ENCODE results near the gene SNIP1. TPM values are rescaled to one million over a fixed set of nuclear protein-coding genes. Genes with fewer than 3 reads are reported as not detected.
"Not testable (repeated sequence)": the region's sequence is repeated elsewhere in the genome, so short reads cannot be mapped to it uniquely, and the experiment has no call there.

SNIP1 gene
- polyA plus RNA-seq (2012; ENCODE audit: insufficient read depth, insufficient read length) = 22.9 TPM

DNA sequence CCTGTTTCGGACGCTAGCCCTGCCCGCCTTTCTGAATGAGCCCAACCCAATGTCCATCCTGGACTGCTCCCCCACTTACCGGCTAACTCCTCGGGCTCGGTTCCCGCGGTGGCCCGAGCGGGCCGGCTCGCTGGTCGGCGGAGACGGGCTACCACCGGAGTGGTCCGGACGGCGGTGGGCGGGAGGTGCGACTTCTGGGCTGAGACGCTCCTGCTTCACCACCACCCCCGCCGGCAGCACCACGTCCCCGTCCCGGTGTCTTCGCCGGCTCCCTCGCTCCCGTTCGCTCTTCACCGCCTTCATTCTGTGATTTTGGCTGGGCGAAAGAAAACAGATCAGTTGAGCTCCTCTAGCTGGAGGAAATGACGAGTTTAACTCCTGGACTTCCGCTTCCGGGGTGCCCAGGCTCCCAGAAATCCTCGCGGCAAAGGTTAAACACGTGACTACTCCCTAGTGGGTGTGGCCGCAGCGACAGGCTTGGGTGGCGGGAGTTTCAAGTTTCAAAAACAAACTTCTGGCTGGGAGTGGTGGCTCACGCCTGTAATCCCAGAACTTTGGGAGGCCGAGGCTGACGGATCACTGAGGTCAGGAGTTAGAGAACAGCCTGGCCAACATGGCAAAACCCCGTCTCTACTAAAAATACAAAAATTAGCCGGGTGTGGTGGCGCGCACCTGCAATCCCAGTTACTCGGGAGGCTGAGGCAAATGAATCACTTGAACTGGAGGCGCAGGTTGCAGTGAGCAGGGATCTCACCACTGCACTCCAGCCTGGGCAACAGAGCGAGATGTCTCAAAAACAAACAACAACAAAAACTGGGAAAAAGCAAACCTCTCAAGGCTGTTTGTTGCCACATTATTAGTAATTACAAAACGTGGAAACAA, at the start of gene SNIP1:
Gene SNIP1, minus strand, starts transcription at position 367 of the 882 bp plus-strand sequence. Its CDS starts 64 bp downstream, at position 303.
- peak within 1 kb of the TSS; percentile 99 for H3K4me3 ChIP-seq (ENCODE audit: low read length)
- peak; percentile 87 for DNase-seq (ENCODE audit: low read depth, low spot score)

- no peak for DNase-seq (ENCODE audit: low read depth, low spot score)
- no peak overlapping the region for H3K4me3 ChIP-seq (ENCODE audit: low read length)
Measured at GRCh38 chr1:37602750-37603694, 48.9 kb upstream of the SNIP1 start.

- no peak for DNase-seq (ENCODE audit: low read depth, low spot score)
- H3K4me3 ChIP-seq (ENCODE audit: low read length) = no peak overlapping the region
Measured at GRCh38 chr1:37601441-37601840, 47.3 kb upstream of the SNIP1 start.

- H3K4me3 ChIP-seq (ENCODE audit: low read length) = no peak overlapping the region
- DNase-seq (ENCODE audit: low read depth, low spot score) = no peak
Measured at GRCh38 chr1:37599940-37600339, 45.8 kb upstream of the SNIP1 start.

- peak overlapping the region; percentile 93 for H3K4me3 ChIP-seq (ENCODE audit: low read length)
- DNase-seq (ENCODE audit: low read depth, low spot score) = no peak
Measured at GRCh38 chr1:37596182-37596667, 42.1 kb upstream of the SNIP1 start.

DNA sequence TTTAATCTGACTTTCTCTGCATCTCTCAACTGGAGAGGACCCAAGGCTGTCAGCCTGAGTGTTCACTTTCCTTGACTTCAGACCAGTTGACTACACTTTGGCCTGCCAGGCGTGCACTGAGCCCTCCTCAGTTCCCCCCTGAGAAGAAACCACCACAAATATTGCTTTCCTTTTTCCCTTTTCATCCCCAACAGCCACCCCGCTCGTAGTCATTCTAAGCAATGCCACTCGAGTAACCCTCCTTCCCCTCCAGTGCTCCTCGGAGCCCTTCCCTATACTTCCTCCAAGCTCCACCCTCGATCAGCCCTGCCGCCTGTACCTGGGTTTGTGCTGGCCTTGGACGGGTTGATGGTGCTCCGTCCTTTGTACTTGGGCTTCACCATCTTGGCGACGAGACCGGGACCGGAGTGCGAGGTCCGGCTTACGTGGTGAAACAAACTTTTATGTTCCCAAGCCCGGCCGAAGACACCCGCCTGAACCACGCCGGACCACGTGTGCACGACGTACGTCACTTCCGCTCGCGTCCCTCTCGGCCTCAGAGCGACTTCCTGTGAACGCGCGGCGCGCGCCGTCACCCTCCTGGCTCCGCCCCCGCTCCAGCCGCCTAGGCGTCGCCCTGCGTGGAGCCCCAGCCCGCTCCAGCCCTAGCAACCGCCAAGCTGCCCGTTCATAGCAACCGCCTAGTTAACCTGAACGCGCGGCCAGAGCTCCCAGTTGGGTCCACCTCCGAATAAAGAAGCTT, 41.5 kb upstream of the SNIP1 start, which contains the start of gene GNL2:
Gene GNL2, minus strand, starts transcription at position 498 of the 742 bp plus-strand sequence. Its CDS starts 115 bp downstream, at position 383.
- DNase-seq (ENCODE audit: low read depth, low spot score) = peak; percentile 91
- H3K4me3 ChIP-seq (ENCODE audit: low read length) = peak within 1 kb of the TSS; percentile 93

- H3K4me3 ChIP-seq (ENCODE audit: low read length) = no peak overlapping the region
- DNase-seq (ENCODE audit: low read depth, low spot score) = no peak
Measured at GRCh38 chr1:37593726-37594125, 39.6 kb upstream of the SNIP1 start.

DNA sequence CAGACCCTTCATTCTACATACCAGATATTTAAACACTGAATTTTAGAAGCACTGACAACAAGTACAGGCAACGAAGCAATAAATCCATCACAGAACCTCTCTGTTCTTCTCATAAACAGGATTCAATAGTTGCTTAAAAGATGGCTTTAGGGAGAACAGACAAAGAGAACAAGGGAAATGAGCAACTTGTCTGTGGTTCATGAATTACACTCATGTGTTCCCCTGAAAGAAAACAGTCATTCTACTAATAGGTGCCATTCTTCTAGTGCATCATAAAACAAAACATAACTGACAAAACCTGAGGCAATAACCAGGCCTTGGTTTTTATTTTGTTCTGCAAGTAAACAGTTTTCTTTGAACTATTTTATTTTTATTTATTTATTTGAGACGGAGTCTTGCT, 34.8 kb upstream of the SNIP1 start:
- no peak for DNase-seq (ENCODE audit: low read depth, low spot score)
- H3K4me3 ChIP-seq (ENCODE audit: low read length) = no peak overlapping the region

- H3K4me3 ChIP-seq (ENCODE audit: low read length); DNase-seq (ENCODE audit: low read depth, low spot score): not testable (repeated sequence)
Measured at GRCh38 chr1:37584544-37584943, 30.5 kb upstream of the SNIP1 start.

DNA sequence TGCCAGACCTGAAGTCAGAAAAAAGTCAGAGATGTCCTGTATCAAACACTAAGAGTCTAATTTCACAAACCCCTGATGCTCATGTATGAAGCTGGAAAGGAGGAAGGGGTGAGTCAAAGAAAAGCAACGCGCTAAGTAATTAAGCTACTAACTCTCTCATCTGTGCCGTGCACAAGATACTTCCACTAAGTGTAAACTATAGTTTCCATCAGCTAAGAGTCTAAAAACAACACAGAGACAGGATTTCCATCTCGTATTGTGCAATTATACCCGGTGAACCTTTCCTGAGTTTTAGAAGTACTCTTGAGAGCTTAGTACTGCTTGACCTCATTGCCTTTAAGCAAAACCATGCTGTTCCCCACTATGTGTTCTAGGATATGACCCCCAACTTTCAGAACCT, 21.6 kb upstream of the SNIP1 start:
- no peak for DNase-seq (ENCODE audit: low read depth, low spot score)
- H3K4me3 ChIP-seq (ENCODE audit: low read length) = no peak overlapping the region

- no peak overlapping the region for H3K4me3 ChIP-seq (ENCODE audit: low read length)
- DNase-seq (ENCODE audit: low read depth, low spot score) = no peak
Measured at GRCh38 chr1:37574834-37575480, 20.9 kb upstream of the SNIP1 start.

DNA sequence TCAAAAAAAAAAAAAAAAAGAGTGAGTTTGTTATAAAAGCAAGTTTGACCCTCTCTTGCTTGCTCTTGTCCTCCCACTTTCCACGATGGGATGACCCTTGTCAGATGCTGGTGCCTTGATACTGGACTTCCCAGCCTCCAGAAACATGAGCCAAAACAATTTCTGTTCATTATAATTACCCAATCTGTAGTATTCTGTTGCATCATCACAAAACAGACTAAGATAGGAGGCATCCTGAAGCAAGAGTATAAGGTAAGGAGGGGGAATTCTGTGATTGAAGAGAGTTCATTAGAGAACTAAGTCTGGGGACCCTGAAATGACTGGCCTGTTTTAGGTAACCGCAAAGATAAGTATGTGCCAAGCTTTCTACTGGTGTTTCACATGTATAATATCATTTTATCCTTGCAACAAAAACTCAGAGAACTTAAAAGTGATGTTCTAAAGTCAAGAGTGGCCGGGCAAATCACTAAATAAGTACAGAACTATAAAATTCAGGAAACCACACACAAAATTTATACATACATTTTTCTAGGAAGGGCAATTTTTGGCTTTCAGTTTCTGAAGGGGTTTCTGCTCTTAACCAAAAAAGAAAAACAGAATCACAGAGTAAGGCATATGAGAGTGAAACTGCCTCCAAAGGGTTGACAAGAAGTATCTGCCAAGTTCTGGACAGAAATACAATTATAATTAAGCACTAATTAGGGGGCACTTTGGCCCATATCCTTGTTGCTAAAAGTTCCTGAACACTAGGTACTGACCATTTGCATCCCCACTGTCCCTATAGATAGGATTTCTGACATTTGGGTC, 16.6 kb upstream of the SNIP1 start:
- DNase-seq (ENCODE audit: low read depth, low spot score) = no peak
- H3K4me3 ChIP-seq (ENCODE audit: low read length) = no peak overlapping the region

- no peak for DNase-seq (ENCODE audit: low read depth, low spot score)
- H3K4me3 ChIP-seq (ENCODE audit: low read length) = no peak overlapping the region
Measured at GRCh38 chr1:37567023-37567422, 12.9 kb upstream of the SNIP1 start.

- H3K4me3 ChIP-seq (ENCODE audit: low read length) = no peak overlapping the region
- DNase-seq (ENCODE audit: low read depth, low spot score) = no peak
Measured at GRCh38 chr1:37564892-37565291, 10.8 kb upstream of the SNIP1 start.

DNA sequence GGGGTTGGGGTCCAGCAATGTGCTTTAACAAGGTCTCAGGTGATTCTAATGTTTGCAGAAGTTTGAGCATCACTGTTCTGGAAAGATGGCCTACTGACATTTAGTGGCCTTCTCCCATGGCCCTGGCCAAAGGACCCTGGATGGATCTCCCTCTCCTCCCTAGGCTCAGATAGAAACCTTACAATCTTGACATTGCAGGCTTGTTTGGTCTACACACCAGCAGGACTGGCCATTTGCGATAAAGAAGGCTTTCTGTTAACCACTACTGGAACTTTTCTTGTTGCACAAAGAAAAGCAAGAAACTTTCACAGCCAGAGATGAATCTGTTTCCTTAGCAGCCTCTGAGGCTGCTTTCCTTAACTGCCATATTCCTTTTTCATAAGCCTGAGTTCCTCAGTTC, 8.9 kb upstream of the SNIP1 start:
- no peak overlapping the region for H3K4me3 ChIP-seq (ENCODE audit: low read length)
- no peak for DNase-seq (ENCODE audit: low read depth, low spot score)

GRCh38 chr1:37561133-37562132, 7.3 kb upstream of the SNIP1 start:
- DNase-seq (ENCODE audit: low read depth, low spot score) = peak; percentile 12
- no peak overlapping the region for H3K4me3 ChIP-seq (ENCODE audit: low read length)

Measured in Jurkat, Clone E6-1 (cell line).